ENCODE data around the gene ZBTB20. TPM values are rescaled to one million over a fixed set of nuclear protein-coding genes. Genes with fewer than 3 reads are reported as not detected.

The ZBTB20 gene
- total and polyA plus RNA-seq, 2 of the 4 experiments (the other 2 are of a cell fraction), result 0.75 to 14.7 TPM

DNA sequence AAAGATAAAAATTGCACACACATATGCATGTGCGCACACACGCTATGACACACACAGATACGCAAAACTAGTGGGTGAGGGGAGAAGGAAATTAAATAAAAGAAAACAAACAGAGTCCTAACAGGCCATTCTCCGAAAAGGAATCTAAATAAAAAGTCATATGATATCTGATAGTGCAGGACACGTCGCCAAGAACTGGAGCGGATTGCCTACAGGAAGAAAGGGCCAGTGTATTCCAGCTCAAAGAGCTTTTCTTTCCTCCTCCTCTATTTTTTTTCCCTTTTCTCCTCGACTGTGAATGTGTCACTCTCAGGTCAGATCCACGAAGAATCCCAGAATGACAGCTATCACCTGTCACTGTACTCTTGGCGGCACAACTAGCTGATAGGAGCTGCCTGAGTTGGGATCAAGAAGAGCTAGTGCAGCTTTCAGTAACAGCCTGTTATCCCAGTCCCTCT is 695.5 kb downstream of the ZBTB20 start:
- H2BK20ac ChIP-seq (ENCODE audit: low read depth, low read length), result peak overlapping the region; percentile 60; the same call in 1 of the 2 replicates
- H3K14ac ChIP-seq (replicated peaks; ENCODE audit: low read depth, low read length), result peak overlapping the region; percentile 79; the same call in 1 of the 2 replicates
- peak overlapping the region; percentile 18; the same call in 1 of the 2 replicates for H3K4me3 ChIP-seq (ENCODE audit: insufficient read depth, low read depth, low read length)
- peaks cover 6% of the 10 kb centered on the region for H3K4me1 ChIP-seq (ENCODE audit: control insufficient read depth, insufficient read depth, low read length)
- in situ Hi-C loops (cut with MboI; ENCODE audit: low sequenced_read_pairs), result no loop called here
- peak overlapping the region; percentile 91; the same call in 1 of the 2 replicates for H3K23ac ChIP-seq (ENCODE audit: low read depth, low read length)
- H2BK5ac ChIP-seq (ENCODE audit: low read depth, low read length, poor library complexity, severe bottlenecking), result peak overlapping the region; percentile 74
- peak overlapping the region; percentile 92 for H3K18ac ChIP-seq (ENCODE audit: low read depth, low read length)
- dilution Hi-C loops (cut with HindIII; ENCODE audit: low sequenced_read_pairs, unreplicated experiment), result no loop called here
- H3K4me2 ChIP-seq (ENCODE audit: low read depth, low read length), result peak overlapping the region; percentile 97
- no peaks in the 10 kb centered on the region for H3K9me1 ChIP-seq (ENCODE audit: insufficient read depth, low read length)
- peak overlapping the region; percentile 76 for H4K5ac ChIP-seq (ENCODE audit: low read depth, low read length)
- H2BK15ac ChIP-seq (ENCODE audit: low read depth, low read length), result peak overlapping the region; percentile 21; the same call in 1 of the 3 replicates
- peak overlapping the region; percentile 94 for H3K27ac ChIP-seq (ENCODE audit: insufficient read depth, low read length)
- ATAC-seq (ENCODE audit: low read depth) (peak; percentile 82), DNase-seq (peak; percentile 74)
- CTCF ChIA-PET, result interaction anchor here (0.6 kb wide), 1 partner anchor 11 kb away, joined by 3 read pairs; no protein-coding TSS in a partner anchor
- TF ChIP-seq FOS (IDR thresholded peaks at IDR 0.05; ENCODE audit: low read depth, low read length), result 0 out of 2 replicates have a peak, but pooled peaks have one; percentile 11
- TF ChIP-seq BHLHE40 (IDR thresholded peaks at IDR 0.05; ENCODE audit: low read depth, low read length), result peak; percentile 38; the same call in 1 of the 2 replicates
- no peak for TF ChIP-seq NFE2L2 (IDR thresholded peaks at IDR 0.05; ENCODE audit: low read depth, low read length)
- H3K9me3 ChIP-seq (ENCODE audit: control insufficient read depth, insufficient read depth, low read length), result no peaks in the 10 kb centered on the region
- no peaks in the 10 kb centered on the region for H3K27me3 ChIP-seq (ENCODE audit: control insufficient read depth, insufficient read depth, low read length)
- H2AFZ ChIP-seq (replicated peaks; ENCODE audit: low read length, poor library complexity), result peak overlapping the region; percentile 77
- peak overlapping the region in 1 of 2 experiments; percentile 79; a peak in 2 of 4 replicates for H4K8ac ChIP-seq (ENCODE audit: low read depth in 2 of 2, low read length in 2 of 2)
- no CpG with 5 or more reads among the region's 10 CpGs for WGBS, 2 experiments (ENCODE audit: extremely low coverage in 2 of 2, insufficient read length in 1 of 2)
- intact Hi-C loops (cut with micrococcal nuclease), result no loop called here
- no TSS peak for BruUV-seq (replicated peaks)
- POLR2A ChIA-PET (ENCODE audit: unreplicated experiment), result no interaction called here
- peak overlapping the region; percentile 90 for H3K4ac ChIP-seq (ENCODE audit: low read depth, low read length)
- H2BK120ac ChIP-seq (ENCODE audit: low read depth, low read length), result peak overlapping the region; percentile 86
- H3K36me3 ChIP-seq (ENCODE audit: control insufficient read depth, insufficient read depth, low read length), result no peaks in the 10 kb centered on the region
- peaks cover 20 to 23% of the 10 kb centered on the region in 2 experiments; a peak in 3 of 4 replicates for H3K79me1 ChIP-seq (ENCODE audit: low read depth in 1 of 2, low read length in 2 of 2)
- H4K20me1 ChIP-seq (ENCODE audit: insufficient read depth, low read length), result no peaks in the 10 kb centered on the region
- peak overlapping the region; percentile 73 for H2AK5ac ChIP-seq (ENCODE audit: low read depth, low read length)
- peak overlapping the region; percentile 68 for H2AK9ac ChIP-seq (replicated peaks; ENCODE audit: low read depth, low read length, poor library complexity)
- H4K91ac ChIP-seq (ENCODE audit: insufficient read depth, low read depth, low read length), result peak overlapping the region; percentile 72
- H3K9ac ChIP-seq (ENCODE audit: low read depth, low read length), result peak overlapping the region; percentile 78
- 0 out of 2 replicates have a peak overlapping the region, but pooled peaks have one; percentile 32 for H3K56ac ChIP-seq (ENCODE audit: extremely low read depth, insufficient read depth, low read length)

All from IMR-90 (cell line).